SK-N-SH (cell line): ENCODE results near the gene ZNF407. TPM values are rescaled to one million over a fixed set of nuclear protein-coding genes. Genes with fewer than 3 reads are reported as not detected.

ENCODE experiments used
- CTCF ChIA-PET: fragments of 300-600, 350-600 bp; formaldehyde crosslinking; extraction: SDS; loops from one replicate; lab custom pipeline; 2021; lab: Yijun Ruan, JAX
- POLR2A ChIA-PET: fragments of 350-600 bp; sonication (Branson Sonifier 250); formaldehyde crosslinking; extraction: SDS; loops from one replicate; lab custom pipeline; 2020; ENCODE audit warnings: antibody characterized with exemption, inconsistent platforms; lab: Yijun Ruan, JAX
- DNase-seq: peaks from one replicate; pipeline ENCODE4 v3.0.0; 2012
- H2AFZ ChIP-seq: fragments of 200-600 bp; sonication (generic); 2 replicates; pipeline ENCODE4 v1.8.1; 2016; ENCODE audit warnings: antibody characterized with exemption, mild to moderate bottlenecking, low read depth
- H3F3A ChIP-seq: fragments of 200-600 bp; sonication (generic); replicated peaks from 2 replicates; pipeline ENCODE3; 2016; ENCODE audit warnings: antibody characterized with exemption, mild to moderate bottlenecking; ENCODE audit not compliant: insufficient read depth
- H3K27ac ChIP-seq, 2 experiments: fragments of 200-500 bp in 1 of 2; fragments of 200-600 bp in 1 of 2; sonication (Bioruptor generic) in 1 of 2; sonication (generic), shearing (Covaris generic) in 1 of 2; 2 replicates each; pipeline versions ENCODE4 v1.5.1 to v1.6.1; 2014 to 2016; ENCODE audit warnings: low read depth in 2 of 2, inconsistent platforms in 1 of 2, low read length in 1 of 2, mild to moderate bottlenecking in 1 of 2, mixed read lengths in 1 of 2
- H3K27me3 ChIP-seq: fragments of 200-600 bp; sonication (generic), shearing (Covaris generic); 2 replicates; pipeline ENCODE4 v1.6.1; 2016; ENCODE audit warnings: mixed run types; ENCODE audit not compliant: insufficient read depth
- H3K36me3 ChIP-seq, 2 experiments: fragments of 200-500 bp in 1 of 2; fragments of 200-600 bp in 1 of 2; sonication (Bioruptor generic) in 1 of 2; sonication (generic) in 1 of 2; replicated peaks in 1 of 2; 2 replicates each; pipeline versions ENCODE3 to v1.5.1; 2014 to 2016; ENCODE audit warnings: low read length in 1 of 2, mild to moderate bottlenecking in 1 of 2; ENCODE audit not compliant: insufficient read depth in 2 of 2, control insufficient read depth in 1 of 2
- H3K4me1 ChIP-seq, 2 experiments: fragments of 200-500 bp in 1 of 2; fragments of 200-600 bp in 1 of 2; sonication (Bioruptor generic) in 1 of 2; sonication (generic), shearing (Covaris generic) in 1 of 2; 2 replicates each; pipeline versions ENCODE4 v1.5.1 to v1.6.1; 2014 to 2016; ENCODE audit warnings: low read depth in 1 of 2, low read length in 1 of 2, mixed run types in 1 of 2; ENCODE audit not compliant: insufficient read depth in 2 of 2, control insufficient read depth in 1 of 2
- H3K4me2 ChIP-seq: fragments of 200-600 bp; sonication (generic), shearing (Covaris generic); 2 replicates; pipeline ENCODE4 v1.6.1; 2017; ENCODE audit warnings: mixed run types
- H3K4me3 ChIP-seq, 2 experiments: fragments of 200-500 bp in 1 of 2; fragments of 200-600 bp in 1 of 2; sonication (Bioruptor generic) in 1 of 2; sonication (generic), shearing (Covaris generic) in 1 of 2; 2 replicates each; pipeline versions ENCODE4 v1.5.1 to v1.8.1; 2014 to 2016; ENCODE audit warnings: low read depth in 2 of 2, inconsistent platforms in 1 of 2, low read length in 1 of 2, mild to moderate bottlenecking in 1 of 2, mixed read lengths in 1 of 2, moderate library complexity in 1 of 2
- H3K79me2 ChIP-seq: fragments of 200-600 bp; sonication (generic); 2 replicates; pipeline ENCODE4 v1.8.1; 2017; ENCODE audit warnings: mild to moderate bottlenecking; ENCODE audit not compliant: insufficient read depth
- H3K9ac ChIP-seq: fragments of 200-600 bp; sonication (generic); 2 replicates; pipeline ENCODE4 v1.6.1; 2017; ENCODE audit warnings: mixed run types
- H3K9me2 ChIP-seq: fragments of 200-600 bp; sonication (generic); 2 replicates; pipeline ENCODE4 v1.6.1; 2017; ENCODE audit warnings: mixed run types
- H3K9me3 ChIP-seq: fragments of 200-600 bp; sonication (generic); 2 replicates; pipeline ENCODE4 v1.6.1; 2017; ENCODE audit warnings: mixed run types, mild to moderate bottlenecking, moderate library complexity
- H4K20me1 ChIP-seq: fragments of 200-600 bp; sonication (generic); 2 replicates; pipeline ENCODE4 v1.6.1; 2017; ENCODE audit warnings: mild to moderate bottlenecking, mixed run types; ENCODE audit not compliant: insufficient read depth
- CHD2 ChIP-seq: fragments of 150-350 bp; IDR thresholded peaks from 2 replicates; pipeline ENCODE4 v1.6.1; 2018; ENCODE audit warnings: low read length; ENCODE audit not compliant: partially characterized antibody
- CTCF ChIP-seq: fragments of 200-600 bp; sonication (generic); IDR thresholded peaks from 2 replicates; pipeline ENCODE4 v1.6.1; 2017; ENCODE audit warnings: antibody characterized with exemption, mild to moderate bottlenecking, moderate library complexity
- EP300 ChIP-seq, 2 experiments: IDR thresholded peaks; 2 replicates each; pipeline versions ENCODE4 v1.4.0 to v1.6.1; 2012; ENCODE audit warnings: borderline replicate concordance in 1 of 2, low read depth in 1 of 2, low read length in 1 of 2
- EZH2phosphoT487 ChIP-seq: fragments of 200-600 bp; sonication (generic); IDR thresholded peaks from 2 replicates; pipeline ENCODE4 v1.6.1; 2017; ENCODE audit warnings: low read depth, mixed run types, mild to moderate bottlenecking, antibody characterized with exemption, moderate library complexity, borderline replicate concordance
- FOSL2 ChIP-seq: IDR thresholded peaks from 2 replicates; pipeline ENCODE4 v1.4.0; 2012; ENCODE audit warnings: low read depth, mild to moderate bottlenecking, moderate library complexity, borderline replicate concordance
- FOXJ3 ChIP-seq: sonication (generic); formaldehyde crosslinking; IDR thresholded peaks from 2 replicates; pipeline ENCODE4 v1.5.1; 2020; ENCODE audit warnings: mild to moderate bottlenecking, missing genetic modification reagents
- FOXM1 ChIP-seq: IDR thresholded peaks from 2 replicates; pipeline ENCODE4 v1.4.0; 2012; ENCODE audit warnings: low read depth, mild to moderate bottlenecking
- GATA2 ChIP-seq: sonication (generic); formaldehyde crosslinking; IDR thresholded peaks from 2 replicates; pipeline ENCODE4 v1.5.0; 2020; ENCODE audit warnings: mild to moderate bottlenecking, missing genetic modification reagents
- IRF3 ChIP-seq: fragments of 150-350 bp; IDR thresholded peaks from 2 replicates; pipeline ENCODE4 v1.6.1; 2016; ENCODE audit warnings: mild to moderate bottlenecking, low read depth, low read length
- MEF2A ChIP-seq: IDR thresholded peaks from 2 replicates; pipeline ENCODE4 v1.4.0; 2012; ENCODE audit warnings: low read depth, borderline replicate concordance
- MXI1 ChIP-seq: IDR thresholded peaks from 2 replicates; pipeline ENCODE4 v1.6.1; 2012; ENCODE audit warnings: mild to moderate bottlenecking, low read depth, low read length, improper control_type of control experiment
- NFIC ChIP-seq: IDR thresholded peaks from 2 replicates; pipeline ENCODE4 v1.4.0; 2012; ENCODE audit warnings: borderline replicate concordance
- POLR2AphosphoS5 ChIP-seq: IDR thresholded peaks from 2 replicates; pipeline ENCODE4 v1.6.1; 2012; ENCODE audit warnings: low read depth, low read length
- RFX5 ChIP-seq: IDR thresholded peaks from 2 replicates; pipeline ENCODE4 v1.6.1; 2012; ENCODE audit warnings: mild to moderate bottlenecking, improper control_type of control experiment, low read length
- SIN3A ChIP-seq: IDR thresholded peaks from 2 replicates; pipeline ENCODE4 v1.6.1; 2012; ENCODE audit warnings: low read depth, mild to moderate bottlenecking, low read length, moderate library complexity, borderline replicate concordance
- TAF1 ChIP-seq: IDR thresholded peaks from 2 replicates; pipeline ENCODE4 v1.6.1; 2012; ENCODE audit warnings: low read depth, mild to moderate bottlenecking, low read length, moderate library complexity, borderline replicate concordance
- TCF12 ChIP-seq: IDR thresholded peaks from 2 replicates; pipeline ENCODE4 v1.4.0; 2012
- TEAD4 ChIP-seq: IDR thresholded peaks from 2 replicates; pipeline ENCODE4 v1.4.0; 2012; ENCODE audit warnings: mild to moderate bottlenecking, borderline replicate concordance; ENCODE audit not compliant: insufficient read depth
- USF1 ChIP-seq: IDR thresholded peaks from 2 replicates; pipeline ENCODE4 v1.4.0; 2012; ENCODE audit warnings: low read depth, borderline replicate concordance
- WGBS: methylation state at CpG from one replicate; pipeline ENCODE4 v1.1.6; 2017; ENCODE audit warnings: low lambda C conversion rate; 5-methylcytosine and 5-hydroxymethylcytosine counted together
- polyA plus RNA-seq, 3 experiments: library from polyadenylated mRNA; depleted of rRNA; stranded (reverse); fragments of >200 nt; gene quantifications; 2 replicates each; pipeline ENCODE4 v1.2.3, GENCODE V29; 2012

ZNF407 gene
- polyA plus RNA-seq, 1 of the 3 experiments (the other 2 are of a cell fraction), result 2.6 TPM

GRCh38 chr18:75075016-75075305 is 477.3 kb downstream of the ZNF407 start:
- Histone ChIP-seq H3K27me3 (no peaks in the 10 kb centered on the region), H3F3A (peaks cover 4% of the 10 kb centered on the region), H3K4me3 (no peak overlapping the region), H3K4me2 (no peak overlapping the region), H3K9me2 (no peaks in the 10 kb centered on the region), H4K20me1 (no peaks in the 10 kb centered on the region), H3K9ac (no peak overlapping the region), H2AFZ (no peak overlapping the region), H3K79me2 (no peaks in the 10 kb centered on the region), H3K36me3 (no peaks in the 10 kb centered on the region), H3K4me1 (peaks cover 0 to 8% of the 10 kb centered on the region in 2 experiments; a peak in 2 of 4 replicates), H3K27ac (no peak overlapping the region), H3K9me3 (0 out of 2 replicates have a peak, but pooled peaks cover 6% of the 10 kb centered on the region)
- ChIA-PET POLR2A (no interaction called here), CTCF (no interaction called here)
- TF ChIP-seq CHD2 (no peak), FOSL2 (no peak), USF1 (no peak), TAF1 (no peak), SIN3A (no peak), TEAD4 (no peak), IRF3 (no peak), CTCF (no peak), MEF2A (no peak), EZH2phosphoT487 (no peak), RFX5 (no peak), GATA2 (CRISPR knock-in tag) (no peak), FOXM1 (no peak), FOXJ3 (CRISPR knock-in tag) (no peak), TCF12 (no peak), MXI1 (no peak), POLR2AphosphoS5 (no peak), EP300 (IDR thresholded peaks at IDR 0.05; ENCODE audit: borderline replicate concordance in 1 of 2, low read depth in 1 of 2, low read length in 1 of 2) (no peak), NFIC (no peak)
- DNase-seq, result no peak
- 77% methylated on average over 2 of the region's 3 CpGs for WGBS
